Upper lobe of left lung (tissue), 6 donors: ENCODE data around the gene CDC45. TPM values are rescaled to one million over a fixed set of nuclear protein-coding genes. Genes with fewer than 3 reads are reported as not detected.
"Not testable (repeated sequence)": the region's sequence is repeated elsewhere in the genome, so short reads cannot be mapped to it uniquely, and the experiment has no call there.

Experiments used
- ATAC-seq, 2 donors: fragments of 200-7000 bp; cut with Tn5 transposase; one replicate each; pipeline ENCODE4 v1.9.1; 2022; ENCODE audit warnings: mild to moderate bottlenecking in 2 of 2, moderate library complexity in 2 of 2; ENCODE audit not compliant: low FRiP score in 2 of 2
- DNase-seq, 2 donors: peaks; one replicate each; pipeline ENCODE4 v3.0.0-alpha.2; 2019 to 2020
- H3K27ac ChIP-seq, 4 donors: fragments of 200-600 bp; sonication (generic); one replicate each; pipeline ENCODE4 v1.5.1; 2016 to 2019
- H3K27me3 ChIP-seq, 4 donors: fragments of 200-600 bp; sonication (generic); one replicate each; pipeline ENCODE4 v1.5.1; 2017 to 2019
- H3K36me3 ChIP-seq, 4 donors: fragments of 200-600 bp; sonication (generic); one replicate each; pipeline ENCODE4 v1.5.1; 2016 to 2019
- H3K4me1 ChIP-seq, 4 donors: fragments of 200-600 bp; sonication (generic); one replicate each; pipeline ENCODE4 v1.5.1; 2018 to 2019
- H3K4me3 ChIP-seq, 4 donors: fragments of 200-600 bp; sonication (generic); one replicate each; pipeline ENCODE4 v1.5.1; 2017 to 2019; ENCODE audit warnings: mild to moderate bottlenecking in 2 of 4, moderate library complexity in 1 of 4
- H3K9me3 ChIP-seq, 4 donors: fragments of 200-600 bp; sonication (generic); one replicate each; pipeline ENCODE4 v1.5.1; 2018 to 2019
- CTCF ChIP-seq, 6 experiments: fragments of 450-650 bp in 4 of 6; fragments of 200-600 bp in 2 of 6; sonication (generic) in 2 of 6; IDR thresholded peaks; one replicate each; pipeline ENCODE4 v1.5.1; 2016 to 2019; ENCODE audit warnings: antibody characterized with exemption in 6 of 6
- EP300 ChIP-seq, 4 donors: sonication (generic); formaldehyde crosslinking; IDR thresholded peaks; one replicate each; pipeline ENCODE4 v1.5.1; 2017; ENCODE audit warnings: antibody characterized with exemption in 4 of 4, control low read depth in 2 of 4
- POLR2A ChIP-seq, 4 donors: fragments of 450-650 bp; IDR thresholded peaks; one replicate each; pipeline ENCODE4 v1.5.1; 2016 to 2017; ENCODE audit warnings: antibody characterized with exemption in 4 of 4, mild to moderate bottlenecking in 2 of 4
- POLR2AphosphoS5 ChIP-seq, 2 donors: sonication (generic); formaldehyde crosslinking; IDR thresholded peaks; one replicate each; pipeline ENCODE4 v1.5.1; 2017; ENCODE audit warnings: antibody characterized with exemption in 2 of 2
- WGBS, 2 donors: methylation state at CpG; one replicate each; pipeline ENCODE4 v1.1.5; 2017 to 2018; 5-methylcytosine and 5-hydroxymethylcytosine counted together
- total RNA-seq, 6 donors: library from RNA; depleted of rRNA in 4 of 6; stranded (reverse); fragments of >200 nt in 4 of 6; gene quantifications; one replicate each; pipeline versions ENCODE4 v1.1.0 to v1.2.1, GENCODE V29; 2016 to 2021
- donor health status: DM: no; HTN: no; CAD: no; lungs with moderate emphysema.
- donor health status: DM: no; HTN: yes; CAD: no; lungs with severe emphysema.

Gene CDC45
- total RNA-seq, 6 donors from 2014 or later = 0.44 to 3.2 (median 1.8) TPM; not detected in 1

DNA sequence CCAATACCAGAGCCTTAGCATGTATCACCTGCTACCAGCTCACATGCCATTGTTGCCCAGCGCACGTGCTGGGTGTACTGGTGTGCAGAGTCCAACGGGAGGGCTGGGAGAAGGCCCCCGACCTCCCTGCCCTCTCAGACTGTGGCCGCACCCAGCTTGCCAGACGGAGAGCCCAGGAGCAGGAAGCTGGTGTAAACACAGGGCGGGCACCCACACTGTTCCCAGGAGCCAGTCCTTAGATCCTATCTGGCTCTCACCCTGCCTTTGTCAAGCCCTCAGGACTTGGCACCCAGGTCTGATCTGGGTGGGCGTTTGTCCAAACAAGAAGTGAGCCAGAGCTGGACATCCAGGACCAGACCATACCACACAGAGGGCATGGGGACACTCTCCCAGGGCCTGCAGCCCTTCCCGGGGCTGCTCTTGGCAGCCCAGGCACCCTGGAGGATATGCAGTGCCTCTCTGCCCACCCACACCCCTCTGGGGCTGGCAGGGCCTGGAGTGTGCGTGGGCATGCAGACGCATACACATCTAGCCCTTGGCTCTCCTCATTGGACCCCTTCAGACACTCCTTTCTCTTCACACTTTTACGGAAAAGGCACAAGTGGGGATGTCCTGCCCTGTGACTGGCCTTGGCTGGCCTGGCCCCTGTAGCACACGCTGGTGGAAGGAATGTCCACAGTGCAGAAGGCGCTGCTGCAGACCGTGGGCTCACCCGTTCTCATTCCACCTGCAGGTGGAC, 64.4 kb downstream of the CDC45 start:
- Histone ChIP-seq H3K9me3 (no peaks in the 10 kb centered on the region), H3K27ac (peak overlapping the region; percentile 43 to 77 (median 70)), H3K4me1 (peaks cover 7 to 15% (median 9%) of the 10 kb centered on the region in 4 donors), H3K27me3 (no peaks in the 10 kb centered on the region), H3K4me3 (no peak overlapping the region), H3K36me3 (no peaks in the 10 kb centered on the region)
- peak; percentile 29 to 82 for ATAC-seq
- TF ChIP-seq POLR2A (IDR thresholded peaks at IDR 0.05) = no peak
- TF ChIP-seq POLR2AphosphoS5 (IDR thresholded peaks at IDR 0.05) = peak; percentile 7 to 80
- TF ChIP-seq EP300 (IDR thresholded peaks at IDR 0.05) = peak in 2 of 4 donors; percentile 86 to 87
- TF ChIP-seq CTCF (IDR thresholded peaks at IDR 0.05) = peak in 1 of 6 experiments; percentile 42
- peak; percentile 38 to 54 for DNase-seq
- WGBS, 2 donors = 43 to 47% methylated on average over 13 to 15 of the region's 16 CpGs

- Histone ChIP-seq H3K4me1 (peaks cover 7 to 15% (median 9%) of the 10 kb centered on the region in 4 donors), H3K27me3 (no peaks in the 10 kb centered on the region), H3K4me3 (no peak overlapping the region), H3K27ac (peak overlapping the region in 2 of 4 donors; percentile 52 to 76), H3K36me3 (no peaks in the 10 kb centered on the region), H3K9me3 (no peaks in the 10 kb centered on the region)
- 87 to 93% methylated on average over 5 of the region's 5 CpGs for WGBS, 2 donors
- ATAC-seq = no peak
- no peak for DNase-seq
- TF ChIP-seq EP300 (IDR thresholded peaks at IDR 0.05) (no peak), POLR2A (IDR thresholded peaks at IDR 0.05) (no peak), POLR2AphosphoS5 (IDR thresholded peaks at IDR 0.05) (no peak), CTCF (IDR thresholded peaks at IDR 0.05) (no peak)
These were observed 66.2 kb downstream of the CDC45 start for GRCh38 chr22:19545935-19546207.

DNA sequence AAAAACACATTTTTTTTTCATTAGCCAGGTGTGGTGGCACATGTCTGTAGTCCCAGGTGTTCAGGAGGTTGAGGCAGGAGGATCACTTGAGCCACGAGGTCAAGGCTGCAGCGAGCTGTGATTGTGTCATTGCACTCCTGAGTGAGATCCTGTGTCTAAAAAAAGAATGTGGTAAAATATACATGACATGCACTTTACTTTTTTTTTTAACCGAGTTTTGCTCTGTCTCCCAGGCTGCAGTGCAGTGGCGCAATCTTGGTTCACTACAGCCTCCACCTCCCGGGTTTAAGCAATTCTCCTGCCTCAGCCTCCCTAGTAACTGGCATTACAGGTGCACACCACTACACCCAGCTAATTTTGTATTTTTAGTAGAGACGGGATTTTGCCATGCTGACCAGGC, 67.0 kb downstream of the CDC45 start:
- no peak for ATAC-seq
- no peak for DNase-seq
- WGBS, 2 donors = 60 to 75% methylated on average over 6 of the region's 6 CpGs
- H3K9me3 ChIP-seq = no peaks in the 10 kb centered on the region
- TF ChIP-seq POLR2AphosphoS5 (IDR thresholded peaks at IDR 0.05) (no peak), EP300 (IDR thresholded peaks at IDR 0.05) (no peak), CTCF (IDR thresholded peaks at IDR 0.05) (no peak), POLR2A (IDR thresholded peaks at IDR 0.05) (no peak)
- no peak overlapping the region for H3K27ac ChIP-seq
- no peaks in the 10 kb centered on the region for H3K36me3 ChIP-seq
- peaks cover 7 to 15% (median 9%) of the 10 kb centered on the region in 4 donors for H3K4me1 ChIP-seq
- H3K4me3 ChIP-seq = no peak overlapping the region
- no peaks in the 10 kb centered on the region for H3K27me3 ChIP-seq

DNA sequence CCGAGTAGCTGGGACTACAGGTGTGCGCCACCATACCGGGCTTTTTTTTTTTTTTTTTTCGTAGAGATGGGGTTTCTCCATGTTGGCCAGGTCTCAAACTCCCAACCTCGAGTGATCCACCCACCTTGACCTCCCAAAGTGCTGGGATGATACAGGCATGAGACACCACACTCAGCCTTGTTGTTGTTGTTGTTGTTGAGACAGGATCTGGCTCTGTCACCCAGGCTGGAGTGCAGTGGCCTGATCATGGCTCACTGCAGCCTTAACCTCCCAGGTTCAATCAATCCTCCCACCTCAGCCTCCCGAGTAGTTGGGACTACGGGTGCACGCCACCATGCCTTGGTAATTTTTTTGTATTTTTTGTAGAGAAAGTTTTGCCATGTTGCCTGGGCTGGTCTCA, 67.9 kb downstream of the CDC45 start:
- WGBS, 2 donors = 94 to 97% methylated on average over 8 of the region's 8 CpGs

GRCh38 chr22:19548427-19548826, 68.7 kb downstream of the CDC45 start:
- DNase-seq, H3K27me3 ChIP-seq, H3K27ac ChIP-seq, H3K9me3 ChIP-seq, H3K36me3 ChIP-seq, H3K4me3 ChIP-seq, ATAC-seq: not testable (repeated sequence)
- WGBS, 2 donors = 90 to 97% methylated on average over 5 of the region's 5 CpGs
- peaks cover 7 to 15% (median 9%) of the 10 kb centered on the region in 4 donors for H3K4me1 ChIP-seq

More for the DNA sequence above, 67.9 kb downstream of the CDC45 start:
- TF ChIP-seq POLR2AphosphoS5 (IDR thresholded peaks at IDR 0.05) = no peak
- Histone ChIP-seq H3K9me3 (no peaks in the 10 kb centered on the region), H3K4me3 (no peak overlapping the region), H3K36me3 (no peaks in the 10 kb centered on the region), H3K27ac (no peak overlapping the region), H3K4me1 (peaks cover 7 to 15% (median 9%) of the 10 kb centered on the region in 4 donors), H3K27me3 (no peaks in the 10 kb centered on the region)
- ATAC-seq (no peak), DNase-seq (no peak)

GRCh38 chr22:19548964-19549363, 69.2 kb downstream of the CDC45 start:
- Histone ChIP-seq H3K27ac (no peak overlapping the region), H3K9me3 (peaks cover 0 to 4% (median 0%) of the 10 kb centered on the region in 4 donors), H3K27me3 (no peaks in the 10 kb centered on the region), H3K4me1 (peaks cover 7 to 11% (median 9%) of the 10 kb centered on the region in 4 donors), H3K4me3 (no peak overlapping the region), H3K36me3 (no peaks in the 10 kb centered on the region)
- no peak for ATAC-seq
- 78 to 83% methylated on average over 2 of the region's 2 CpGs for WGBS, 2 donors
- DNase-seq = no peak
- no peak for TF ChIP-seq CTCF (IDR thresholded peaks at IDR 0.05)
